B cell (primary cell): ENCODE data around the gene CTTN. TPM values are rescaled to one million over a fixed set of nuclear protein-coding genes. Genes with fewer than 3 reads are reported as not detected.

Experiments
- ATAC-seq: fragments of 200-7000 bp; cut with Tn5 transposase; one replicate; pipeline ENCODE4 v1.10.0; 2021; ENCODE audit warnings: low read depth, mild to moderate bottlenecking, moderate number of reproducible peaks, moderate library complexity
- CTCF ChIA-PET: fragments of 350-600 bp; sonication (Branson Sonifier 250); formaldehyde crosslinking; loops from one replicate; lab custom pipeline; 2021; ENCODE audit warnings: antibody characterized with exemption, inconsistent platforms; lab: Charles Lee
- POLR2A ChIA-PET: fragments of 350-600 bp; sonication (Branson Sonifier 250); formaldehyde crosslinking; loops from one replicate; lab custom pipeline; 2021; ENCODE audit warnings: antibody characterized with exemption; lab: Charles Lee
- DNase-seq: peaks from one replicate; pipeline ENCODE4 v3.0.0; 2013
- H2AFZ ChIP-seq: 2 replicates; pipeline ENCODE4 v1.6.1; 2012; ENCODE audit warnings: mild to moderate bottlenecking, low read depth, low read length; ENCODE audit not compliant: insufficient read depth, poor library complexity, severe bottlenecking
- H3K27ac ChIP-seq, 2 donors: 1 replicate in 1 of 2; 2 replicates in 1 of 2; pipeline ENCODE4 v1.5.1; 2012 to 2013; ENCODE audit warnings: low read length in 2 of 2, mild to moderate bottlenecking in 2 of 2, moderate library complexity in 1 of 2
- H3K27me3 ChIP-seq, 4 experiments: fragments of 200-600 bp in 1 of 4; sonication (generic) in 1 of 4; replicated peaks in 1 of 4; 1 replicate in 2 of 4; 2 replicates in 2 of 4; pipeline versions ENCODE4 v1.6.1 to v1.7.0; 2013 to 2016; ENCODE audit warnings: low read length in 3 of 4, mild to moderate bottlenecking in 2 of 4, mixed read lengths in 1 of 4, moderate library complexity in 1 of 4; ENCODE audit not compliant: insufficient read depth in 4 of 4, control insufficient read depth in 3 of 4; ENCODE audit errors: control extremely low read depth in 1 of 4
- H3K36me3 ChIP-seq, 2 experiments: replicated peaks in 1 of 2; 1 replicate in 1 of 2; 2 replicates in 1 of 2; pipeline versions ENCODE4 v1.6.1 to v1.7.1; 2013; ENCODE audit warnings: low read length in 1 of 2; ENCODE audit not compliant: insufficient read depth in 2 of 2, control insufficient read depth in 1 of 2; ENCODE audit errors: control extremely low read depth in 1 of 2, extremely low read depth in 1 of 2
- H3K4me1 ChIP-seq, 2 donors: fragments of 200-600 bp in 1 of 2; sonication (generic) in 1 of 2; 1 replicate in 1 of 2; 2 replicates in 1 of 2; pipeline versions ENCODE4 v1.5.1 to v1.6.1; 2013 to 2017; ENCODE audit warnings: low read length in 2 of 2; ENCODE audit not compliant: control insufficient read depth in 2 of 2, insufficient read depth in 2 of 2
- H3K4me2 ChIP-seq: replicated peaks from 2 replicates; pipeline ENCODE3; 2012; ENCODE audit warnings: mild to moderate bottlenecking, low read depth, low read length; ENCODE audit not compliant: poor library complexity, severe bottlenecking
- H3K4me3 ChIP-seq, 5 experiments: fragments of 200-600 bp in 1 of 5; sonication (generic) in 1 of 5; 1 replicate in 3 of 5; 2 replicates in 2 of 5; pipeline versions ENCODE4 v1.5.1 to v1.7.0; 2011 to 2016; ENCODE audit warnings: low read length in 4 of 5, mild to moderate bottlenecking in 4 of 5, low read depth in 2 of 5, control low read depth in 1 of 5, moderate library complexity in 1 of 5; ENCODE audit not compliant: insufficient read depth in 1 of 5; ENCODE audit errors: control extremely low read depth in 1 of 5, extremely low read depth in 1 of 5
- H3K79me2 ChIP-seq: fragments of 200-600 bp; sonication (generic); one replicate; pipeline ENCODE4 v1.6.0; 2016; ENCODE audit warnings: low read length; ENCODE audit not compliant: control insufficient read depth, insufficient read depth
- H3K9ac ChIP-seq: fragments of 200-600 bp; sonication (generic); 2 replicates; pipeline ENCODE4 v1.6.1; 2017; ENCODE audit warnings: mild to moderate bottlenecking, low read length, moderate library complexity
- H3K9me3 ChIP-seq, 3 donors: one replicate each; pipeline versions ENCODE4 v1.6.1 to v1.7.1; 2013; ENCODE audit warnings: low read length in 2 of 3; ENCODE audit not compliant: control insufficient read depth in 2 of 3, insufficient read depth in 1 of 3; ENCODE audit errors: control extremely low read depth in 1 of 3
- H4K20me1 ChIP-seq: 2 replicates; pipeline ENCODE4 v1.6.0; 2012; ENCODE audit warnings: mild to moderate bottlenecking, low read length; ENCODE audit not compliant: insufficient read depth, control insufficient read depth, poor library complexity, severe bottlenecking
- H3K27ac Mint-ChIP-seq: one replicate; pipeline ENCODE4 v1.8.0; 2021; ENCODE audit warnings: mixed read lengths
- H3K27me3 Mint-ChIP-seq: one replicate; pipeline ENCODE4 v1.8.0; 2021; ENCODE audit warnings: mixed read lengths
- H3K4me1 Mint-ChIP-seq: one replicate; pipeline ENCODE4 v1.8.0; 2021; ENCODE audit warnings: mixed read lengths
- H3K4me3 Mint-ChIP-seq: one replicate; pipeline ENCODE4 v1.8.0; 2021; ENCODE audit warnings: mixed read lengths
- H3K9me3 Mint-ChIP-seq: one replicate; pipeline ENCODE4 v1.8.0; 2022; ENCODE audit warnings: mixed read lengths; ENCODE audit not compliant: insufficient read depth
- CTCF ChIP-seq: fragments of 200-600 bp; IDR thresholded peaks from one replicate; pipeline ENCODE4 v1.8.0; 2022; ENCODE audit warnings: antibody characterized with exemption, mild to moderate bottlenecking
- EZH2 ChIP-seq: IDR thresholded peaks from 2 replicates; pipeline ENCODE4 v1.6.1; 2012; ENCODE audit warnings: borderline replicate concordance, low read depth, mild to moderate bottlenecking, moderate library complexity, low read length; ENCODE audit not compliant: insufficient read depth, poor library complexity, severe bottlenecking
- WGBS: methylation state at CpG from one replicate; pipeline ENCODE4 v1.1.5; 2013; ENCODE audit warnings: missing lambda C conversion rate; ENCODE audit not compliant: insufficient coverage; 5-methylcytosine and 5-hydroxymethylcytosine counted together
- intact Hi-C: fragments of 100-400 bp; cut with micrococcal nuclease; formaldehyde crosslinking; loops from one replicate; pipeline ENCODE4 v1.10.0; 2022
- polyA plus RNA-seq: library from polyadenylated mRNA; depleted of rRNA; stranded (reverse); fragments of >200 nt; gene quantifications from 2 replicates; pipeline ENCODE4 v1.2.3, GENCODE V29; 2012
- total RNA-seq, 2 donors: library from RNA; stranded (reverse); fragments of 120-200 nt in 1 of 2; gene quantifications; 1 replicate in 1 of 2; 2 replicates in 1 of 2; pipeline versions ENCODE4 v1.2.3 to v1.2.4, GENCODE V29; 2013 to 2022

Gene CTTN
- total and polyA plus RNA-seq, 2 donors (not counting 1 experiment from before 2014, with no cell fraction given), result 0.34 TPM; not detected in 1

DNA sequence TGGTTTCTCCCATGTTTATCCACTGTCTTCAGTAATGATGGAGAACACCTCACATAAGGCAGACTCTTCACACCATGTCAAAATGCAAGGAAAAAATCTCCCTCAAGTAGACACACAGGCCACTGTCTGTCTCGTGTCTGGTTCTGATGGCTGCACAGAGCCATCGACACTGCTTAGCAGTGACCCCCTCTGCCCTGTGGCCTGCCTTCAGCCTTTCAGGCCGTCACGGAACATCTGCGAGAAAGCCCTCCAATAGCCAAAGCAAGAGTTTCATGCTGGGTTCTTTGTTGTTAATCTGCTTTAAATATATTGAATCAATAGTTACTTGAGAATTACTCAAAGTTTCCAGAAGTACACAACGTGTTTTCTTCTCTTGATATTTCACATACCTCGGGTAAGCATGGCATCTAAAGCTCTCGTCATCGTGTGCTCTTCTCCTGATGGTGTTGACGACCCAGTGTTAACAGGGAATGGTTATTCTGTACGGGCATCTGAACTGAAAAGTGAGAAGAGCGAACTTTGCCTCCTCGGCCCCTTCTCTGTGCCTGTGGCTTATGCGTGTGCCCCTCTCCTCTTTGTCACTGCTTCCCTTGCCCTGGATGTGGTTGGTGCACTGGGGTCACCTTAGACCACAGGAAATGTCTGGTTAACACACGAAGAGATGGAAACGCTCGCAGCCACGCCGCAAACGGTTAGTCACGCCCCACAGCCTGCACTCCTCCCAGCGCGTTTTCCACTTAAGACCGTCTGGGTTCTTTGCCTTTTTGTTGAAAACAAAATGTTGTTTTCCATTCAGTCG, 33.4 kb upstream of the CTTN start:
- H3K4me2 ChIP-seq, result peak overlapping the region; percentile 36
- ATAC-seq (peak; percentile 39), DNase-seq (peak; percentile 14)
- no peak overlapping the region for H3K4me3 ChIP-seq
- 12% methylated on average over 18 of the region's 25 CpGs for WGBS
- H3K36me3 ChIP-seq, result peaks cover 14 to 32% of the 10 kb centered on the region in 2 experiments
- no peak overlapping the region for H3K27ac ChIP-seq
- CTCF ChIA-PET, result no interaction called here
- intact Hi-C loops, result no loop called here
- H3K9ac ChIP-seq, result peak overlapping the region; percentile 25
- Mint-ChIP-seq H3K4me3 (peak overlapping the region; percentile 49), H3K27me3 (no peaks in the 10 kb centered on the region), H3K4me1 (peaks cover 15% of the 10 kb centered on the region), H3K27ac (no peak overlapping the region), H3K9me3 (no peaks in the 10 kb centered on the region)
- no peaks in the 10 kb centered on the region for H4K20me1 ChIP-seq
- TF ChIP-seq CTCF (no peak), EZH2 (no peak)
- no peaks in the 10 kb centered on the region for H3K9me3 ChIP-seq
- POLR2A ChIA-PET, result no interaction called here
- no peak overlapping the region for H2AFZ ChIP-seq
- no peaks in the 10 kb centered on the region for H3K27me3 ChIP-seq
- peaks cover 10 to 14% of the 10 kb centered on the region in 2 donors for H3K4me1 ChIP-seq
- no peaks in the 10 kb centered on the region for H3K79me2 ChIP-seq

- no peaks in the 10 kb centered on the region for H3K79me2 ChIP-seq
- H3K9me3 ChIP-seq, result no peaks in the 10 kb centered on the region
- intact Hi-C loops, result no loop called here
- H3K9ac ChIP-seq, result peak overlapping the region; percentile 25
- POLR2A ChIA-PET, result no interaction called here
- peaks cover 14 to 27% of the 10 kb centered on the region in 2 experiments for H3K36me3 ChIP-seq
- TF ChIP-seq EZH2 (no peak), CTCF (no peak)
- H3K4me2 ChIP-seq, result peak overlapping the region; percentile 36
- no peak overlapping the region for H3K27ac Mint-ChIP-seq
- no peak for ATAC-seq
- H3K27me3 ChIP-seq, result no peaks in the 10 kb centered on the region
- no peak overlapping the region for H3K4me3 ChIP-seq
- no peak overlapping the region for H3K27ac ChIP-seq
- H2AFZ ChIP-seq, result no peak overlapping the region
- H3K9me3 Mint-ChIP-seq, result no peaks in the 10 kb centered on the region
- CTCF ChIA-PET, result no interaction called here
- DNase-seq, result no peak
- no peaks in the 10 kb centered on the region for H4K20me1 ChIP-seq
- H3K4me3 Mint-ChIP-seq, result peak overlapping the region; percentile 49
- no peaks in the 10 kb centered on the region for H3K27me3 Mint-ChIP-seq
- no CpG with 5 or more reads among the region's 3 CpGs for WGBS
- H3K4me1 ChIP-seq, result peaks cover 10 to 14% of the 10 kb centered on the region in 2 donors
- H3K4me1 Mint-ChIP-seq, result peaks cover 15% of the 10 kb centered on the region
Measured at GRCh38 chr11:70365544-70365927, 32.8 kb upstream of the CTTN start.
